GM19438 (cell line): ENCODE results near the gene GPR146.
A peak's percentile ranks its signal among the peaks of the same experiment; 100 is the strongest.
"Not testable (repeated sequence)": the region's sequence is repeated elsewhere in the genome, so short reads cannot be mapped to it uniquely, and the experiment has no call there.

Source experiments
- ATAC-seq: cut with Tn5 transposase; IDR thresholded peaks from one replicate; pipeline ENCODE4 v1.9.1; 2021; ENCODE audit warnings: low read depth; ENCODE audit not compliant: unreplicated experiment

The GPR146 gene

DNA sequence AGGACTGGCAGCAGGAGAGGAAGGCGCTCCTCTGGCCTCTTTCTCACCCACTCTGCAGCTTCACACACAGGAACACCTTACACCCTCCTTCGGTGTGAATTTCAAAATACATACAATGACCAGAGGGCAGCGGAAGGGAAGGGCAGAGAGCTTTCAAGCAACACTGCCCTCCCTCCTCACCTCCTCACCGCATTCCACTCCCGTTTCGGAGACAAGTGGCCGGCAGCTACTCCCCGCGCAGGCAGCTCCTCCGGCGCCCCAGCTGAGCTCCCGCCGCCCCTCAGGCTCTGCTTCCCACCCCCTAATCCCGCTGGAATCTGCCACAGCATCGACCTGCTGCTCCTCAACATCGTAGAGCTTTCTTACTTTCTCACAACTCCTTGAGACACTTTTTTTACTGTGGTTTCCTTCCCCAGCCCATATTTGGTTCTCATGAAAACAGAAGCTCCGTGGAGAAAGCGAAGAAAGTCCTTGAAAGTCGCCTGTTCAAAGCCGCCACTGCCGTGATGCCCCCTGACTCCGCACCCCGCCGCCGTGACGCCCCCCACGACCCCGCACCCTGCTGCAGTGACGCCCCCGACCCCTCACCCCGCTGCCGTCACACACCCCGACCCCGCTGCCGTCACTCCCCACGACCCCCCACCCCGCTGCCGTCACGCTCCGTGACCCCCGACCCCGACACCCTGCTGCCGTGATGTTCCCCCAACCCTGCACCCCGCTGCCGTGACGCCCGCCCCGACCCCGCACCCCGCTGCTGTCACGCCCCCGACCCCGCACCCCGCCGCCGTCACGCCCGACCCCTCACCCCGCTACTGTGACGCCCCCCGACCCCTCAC lies 29.0 kb downstream of the GPR146 start:
- ATAC-seq, result no peak

DNA sequence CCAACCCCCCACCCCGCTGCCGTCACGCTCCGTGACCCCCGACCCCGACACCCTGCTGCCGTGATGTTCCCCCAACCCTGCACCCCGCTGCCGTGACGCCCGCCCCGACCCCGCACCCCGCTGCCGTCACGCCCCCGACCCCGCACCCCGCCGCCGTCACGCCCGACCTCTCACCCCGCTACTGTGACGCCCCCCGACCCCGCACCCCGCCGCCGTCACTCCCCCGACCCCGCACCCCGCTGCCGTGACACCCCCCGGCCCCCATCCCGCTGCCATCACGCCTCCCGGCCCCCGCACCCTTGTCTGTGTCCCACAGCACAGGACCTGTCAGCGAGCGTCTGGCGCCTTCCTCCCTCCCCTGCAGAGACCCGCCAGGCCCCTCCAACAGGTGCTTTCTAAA lies 29.7 kb downstream of the GPR146 start:
- not testable (repeated sequence) for ATAC-seq

DNA sequence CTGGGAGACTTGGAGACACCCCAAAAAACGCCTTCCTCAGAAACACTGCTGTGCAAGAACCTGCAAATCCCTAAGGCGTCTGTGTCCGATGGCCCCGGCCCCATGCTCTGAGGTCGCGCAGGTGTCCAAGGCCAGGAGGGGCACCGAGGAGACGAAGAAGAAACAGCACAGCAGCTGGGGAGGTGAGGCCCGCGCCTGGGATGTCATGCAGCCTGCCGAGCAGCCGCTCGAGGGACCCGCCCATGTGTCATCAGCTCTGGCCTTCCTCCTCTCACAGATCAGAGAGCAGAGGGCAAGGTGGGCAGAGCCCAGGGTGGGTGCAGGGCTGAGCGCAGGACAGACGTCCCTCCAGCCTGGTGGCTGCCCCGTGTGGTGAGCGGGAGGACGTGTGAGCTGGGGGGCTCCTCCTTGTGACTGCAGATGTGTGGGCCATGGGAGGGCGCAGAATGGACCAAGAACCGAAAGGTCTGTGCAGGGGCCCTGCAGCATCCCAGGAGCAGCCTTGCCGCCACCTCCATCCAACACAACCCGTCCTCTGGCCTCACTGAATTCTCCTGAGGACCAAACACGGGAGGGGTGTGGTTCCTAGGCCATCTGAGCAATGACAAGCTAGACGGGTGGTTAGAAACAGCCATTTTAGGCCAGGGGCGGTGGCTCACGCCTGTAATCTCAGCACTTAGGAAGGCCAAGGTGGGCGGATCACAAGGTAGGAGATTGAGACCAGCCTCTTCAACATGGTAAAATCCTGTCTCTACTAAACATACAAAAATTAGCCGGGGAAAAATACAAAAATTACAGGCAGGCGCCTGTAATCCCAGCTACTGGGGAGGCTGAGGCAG lies 30.5 kb downstream of the GPR146 start:
- no peak for ATAC-seq

- no peak for ATAC-seq
These were observed 32.1 kb downstream of the GPR146 start for GRCh38 chr7:1076184-1077072.

DNA sequence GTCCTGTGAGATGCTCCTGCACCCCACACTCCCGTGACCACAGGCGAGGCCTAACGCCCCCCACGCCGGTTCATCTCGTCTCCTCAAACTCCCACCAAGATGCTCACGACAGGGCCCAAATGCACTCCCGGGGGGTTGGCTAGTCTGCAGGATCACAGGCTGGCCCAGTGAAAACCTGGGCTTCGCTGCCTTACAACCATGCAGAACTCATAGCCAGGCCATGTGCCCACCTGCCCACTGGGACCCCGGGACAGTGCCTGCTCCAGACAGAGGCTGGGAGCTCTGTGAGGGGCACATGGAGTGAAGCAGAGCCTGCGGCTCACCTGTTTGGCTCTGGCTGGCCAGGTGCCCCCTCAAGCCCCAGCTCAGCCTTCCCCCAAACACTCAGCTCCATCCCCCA lies 34.2 kb downstream of the GPR146 start:
- ATAC-seq, result no peak

GRCh38 chr7:1078985-1079384 lies 34.6 kb downstream of the GPR146 start:
- ATAC-seq, result no peak

GRCh38 chr7:1079546-1079945 lies 35.2 kb downstream of the GPR146 start:
- no peak for ATAC-seq

DNA sequence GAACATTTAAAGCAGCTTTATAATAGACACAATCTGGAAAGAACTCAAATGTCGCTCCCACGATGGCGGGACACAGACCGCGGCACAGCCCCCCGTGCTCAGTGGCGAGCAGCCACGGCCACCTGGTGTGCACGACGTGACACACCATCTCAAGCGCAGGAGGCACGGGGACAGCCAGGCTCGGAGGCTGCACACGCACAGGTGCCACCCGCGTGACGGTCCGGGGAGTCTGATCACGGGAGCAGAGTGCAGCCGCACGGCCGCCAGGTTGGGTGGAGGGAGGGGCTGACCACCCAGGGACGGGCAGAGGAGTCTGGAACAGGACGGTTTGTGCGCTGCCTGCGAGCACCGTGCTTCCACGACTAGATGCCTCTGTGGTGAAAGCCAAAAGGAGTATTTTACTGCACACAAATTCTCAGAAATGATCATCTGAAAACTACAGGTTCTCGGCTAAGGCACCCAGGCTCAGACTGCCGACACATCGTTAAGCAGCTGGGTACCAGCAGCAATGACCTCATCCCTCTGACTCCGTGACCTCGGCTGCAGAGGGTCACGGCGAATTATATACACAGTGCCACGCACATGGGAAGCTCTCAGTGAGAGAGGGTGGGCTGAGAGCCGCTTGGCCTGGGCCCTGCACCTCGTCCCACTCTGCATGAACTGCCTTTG lies 36.0 kb downstream of the GPR146 start:
- no peak for ATAC-seq

GRCh38 chr7:1080921-1081255 lies 36.5 kb downstream of the GPR146 start:
- no peak for ATAC-seq

GRCh38 chr7:1081336-1081735 lies 37.0 kb downstream of the GPR146 start:
- ATAC-seq, result no peak

DNA sequence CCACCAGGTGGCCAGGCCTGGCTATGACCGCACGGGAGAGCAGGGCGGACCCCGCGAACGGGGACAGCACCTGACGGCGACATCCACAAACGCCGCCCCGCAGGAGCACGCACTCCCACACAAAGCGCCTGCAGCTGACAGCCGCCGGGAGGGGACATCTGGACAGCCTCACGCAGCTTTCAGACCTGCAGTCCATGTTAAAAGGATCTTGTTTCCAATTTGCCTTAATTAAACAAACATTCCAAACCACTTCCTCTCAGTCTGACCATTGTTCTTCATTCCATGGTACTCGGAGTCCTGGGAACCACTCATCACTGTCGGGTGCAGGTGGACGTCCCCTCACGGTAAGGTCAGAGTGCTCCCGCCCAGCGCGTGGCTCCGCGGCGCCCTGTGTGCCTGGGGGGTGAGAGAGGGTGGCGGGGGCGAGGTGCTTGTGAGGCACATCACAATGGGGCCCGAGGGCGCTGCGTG lies 37.6 kb downstream of the GPR146 start:
- no peak for ATAC-seq

DNA sequence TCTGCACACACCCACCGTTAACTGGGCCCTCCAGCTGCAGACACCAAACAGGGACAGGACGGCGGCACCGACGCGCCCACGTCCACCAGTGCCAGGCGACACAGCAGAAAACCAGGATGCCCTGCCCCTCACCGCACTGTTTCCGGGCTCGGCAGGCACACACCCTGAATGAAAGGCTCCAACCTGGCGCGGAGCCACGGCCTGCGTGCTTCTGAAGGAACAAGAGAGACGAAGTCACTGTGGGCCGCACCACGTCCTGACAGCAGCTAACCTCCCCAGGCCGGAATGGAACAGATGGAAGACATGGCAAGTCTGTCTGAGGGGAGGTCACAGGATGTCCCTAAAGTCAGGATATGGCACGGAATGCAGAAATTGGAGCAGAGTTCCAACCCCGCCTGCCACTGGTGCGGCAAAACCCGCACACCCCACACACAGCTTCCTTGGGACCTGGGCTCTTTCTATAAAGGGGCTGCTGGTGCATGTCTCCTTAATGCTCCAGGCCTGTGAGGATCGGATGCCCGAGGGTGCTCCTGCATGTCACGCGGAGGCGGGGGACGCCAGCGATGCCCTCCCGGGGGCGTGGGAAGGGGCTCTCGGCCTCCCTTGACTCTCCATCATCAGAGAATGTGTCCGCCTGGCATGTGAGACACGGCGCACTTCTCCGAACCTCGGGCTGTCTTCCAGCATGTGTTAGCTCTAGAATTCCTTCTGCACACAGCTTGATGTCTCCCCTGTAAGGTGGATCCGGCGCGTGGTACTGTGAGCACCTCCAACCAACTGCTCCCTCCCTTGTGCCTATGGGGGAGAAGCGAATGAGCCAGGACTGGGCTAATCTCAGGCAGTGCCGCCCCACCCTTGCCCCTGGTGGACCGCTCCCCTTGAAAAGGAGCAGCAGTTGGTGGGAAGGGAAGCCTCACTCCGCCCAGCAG lies 39.6 kb downstream of the GPR146 start:
- ATAC-seq, result no peak

GRCh38 chr7:1085266-1085665 lies 40.9 kb downstream of the GPR146 start:
- no peak for ATAC-seq

DNA sequence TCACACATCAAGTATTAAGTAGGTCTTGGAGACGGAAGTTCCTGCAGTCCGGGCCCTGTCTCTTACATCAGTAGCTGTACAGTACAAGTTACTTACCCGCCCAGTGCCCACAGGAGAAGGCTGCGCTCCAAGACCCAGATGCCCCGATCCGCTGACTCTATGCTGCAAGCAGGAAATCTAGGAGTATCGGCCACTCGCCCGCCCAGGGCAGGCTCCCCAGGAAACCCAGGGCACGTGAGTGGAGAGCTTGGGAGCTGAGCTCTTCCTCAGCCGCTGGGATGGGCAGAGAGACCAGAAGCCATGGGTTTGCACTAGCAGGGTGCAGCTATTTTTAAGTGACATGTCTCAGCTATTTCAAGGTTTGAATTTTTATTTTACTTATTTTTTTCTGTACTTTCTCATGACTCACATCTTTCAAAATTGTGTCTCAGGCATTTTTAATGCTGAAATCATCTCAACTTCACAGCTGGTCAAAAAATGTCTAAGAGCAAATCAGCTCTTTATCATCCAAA lies 41.6 kb downstream of the GPR146 start:
- no peak for ATAC-seq

GRCh38 chr7:1086588-1087464 lies 42.5 kb downstream of the GPR146 start:
- ATAC-seq, result peak; percentile 81

DNA sequence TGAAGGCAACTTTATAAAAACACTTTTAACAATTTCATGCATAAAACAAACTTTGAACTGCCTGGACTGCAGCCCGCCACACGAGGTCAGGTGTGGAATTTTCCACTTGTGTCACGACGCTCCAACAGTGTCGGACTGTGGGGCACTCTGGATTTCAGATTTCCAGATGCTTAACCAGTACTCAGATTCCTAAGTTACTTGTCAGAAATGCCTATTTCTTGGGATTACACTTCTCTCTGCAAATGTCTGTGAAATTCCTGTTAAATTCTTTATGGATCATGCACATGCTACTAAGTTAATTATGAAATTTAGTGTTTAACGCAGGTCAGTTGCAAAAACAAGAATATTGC lies 43.1 kb downstream of the GPR146 start:
- no peak for ATAC-seq

DNA sequence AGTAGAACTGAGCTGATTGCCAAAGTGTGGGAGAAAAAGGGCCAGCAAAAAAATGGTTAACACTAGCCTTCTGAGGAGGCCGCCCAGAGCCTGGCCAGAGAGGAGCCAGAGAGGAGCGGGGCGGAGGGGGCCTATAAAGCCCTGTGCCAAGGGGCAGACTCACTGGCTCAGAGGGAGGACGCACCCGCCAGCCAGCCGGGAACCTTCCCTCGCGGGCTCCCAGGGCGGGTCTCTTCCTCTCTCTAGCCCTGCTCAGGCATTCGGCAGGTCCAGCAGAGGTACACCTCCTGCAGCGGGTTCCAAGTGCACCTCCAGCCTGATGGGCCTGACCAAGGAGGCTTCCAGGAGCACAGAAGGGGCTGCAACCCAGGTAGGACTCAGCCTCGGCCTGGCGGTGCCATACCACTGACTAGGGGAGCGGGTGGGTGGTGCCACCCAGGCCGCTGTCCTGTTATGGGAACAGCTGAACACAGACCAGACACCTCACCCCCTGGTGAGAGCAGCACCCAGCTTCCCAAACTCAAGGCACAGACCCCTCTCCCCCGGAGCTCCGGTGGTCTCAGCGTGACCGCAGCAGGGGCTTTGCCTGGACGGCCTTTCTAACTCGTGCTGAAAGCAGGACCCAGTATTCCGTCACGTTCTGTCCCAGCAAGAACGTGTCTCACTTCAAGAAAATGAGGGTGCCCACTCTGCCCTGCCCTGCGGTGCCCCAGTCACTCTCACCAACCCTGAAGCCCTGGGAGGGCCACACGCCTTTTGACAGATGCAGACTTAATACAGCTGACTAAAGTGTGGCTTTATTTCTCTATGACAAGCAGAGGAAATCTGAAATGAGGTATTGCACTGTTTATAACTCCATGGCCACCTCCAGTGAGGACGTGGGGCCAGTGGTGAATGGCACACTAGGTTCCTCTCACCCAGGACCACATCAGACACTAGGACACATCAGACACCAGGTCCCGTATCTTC lies 43.9 kb downstream of the GPR146 start, which contains the start of gene GPER1:
TSS of gene GPER1 (plus strand) at position 162 of the 969 bp plus-strand sequence. CDS start 3,616 bp downstream, outside the sequence.
- no peak for ATAC-seq
